Amniotic epithelial cell (primary cell): ENCODE measurements around the gene SPOUT1.
"Not testable (repeated sequence)": the region's sequence is repeated elsewhere in the genome, so short reads cannot be mapped to it uniquely, and the experiment has no call there.

ENCODE experiments used
- DNase-seq: peaks from one replicate; pipeline ENCODE4 v3.0.0-alpha.2; 2010; ENCODE audit warnings: low read depth

SPOUT1 gene

DNA sequence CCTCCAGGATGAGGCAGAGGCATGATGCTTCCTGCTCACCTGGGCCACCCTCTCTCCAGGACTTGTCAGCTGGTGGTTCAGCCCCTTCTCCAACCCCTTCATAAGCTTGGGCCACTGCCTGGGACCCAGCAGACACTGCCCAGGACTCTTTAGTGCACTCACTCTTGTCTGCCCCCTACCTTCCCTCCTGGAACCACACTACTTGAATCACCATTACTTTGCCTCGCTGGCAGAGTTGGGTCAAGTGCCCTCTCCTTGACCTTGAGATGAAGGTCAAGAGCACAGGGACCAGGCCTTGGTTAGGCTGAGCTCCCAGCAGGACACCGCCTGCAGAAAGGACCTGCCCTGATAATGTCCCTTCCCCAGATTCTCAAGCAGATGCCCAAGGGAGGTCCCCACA, 19.8 kb downstream of the SPOUT1 start:
- DNase-seq, result no peak

- DNase-seq, result no peak
Observed at GRCh38 chr9:128809036-128809599, 20.5 kb downstream of the SPOUT1 start.

DNA sequence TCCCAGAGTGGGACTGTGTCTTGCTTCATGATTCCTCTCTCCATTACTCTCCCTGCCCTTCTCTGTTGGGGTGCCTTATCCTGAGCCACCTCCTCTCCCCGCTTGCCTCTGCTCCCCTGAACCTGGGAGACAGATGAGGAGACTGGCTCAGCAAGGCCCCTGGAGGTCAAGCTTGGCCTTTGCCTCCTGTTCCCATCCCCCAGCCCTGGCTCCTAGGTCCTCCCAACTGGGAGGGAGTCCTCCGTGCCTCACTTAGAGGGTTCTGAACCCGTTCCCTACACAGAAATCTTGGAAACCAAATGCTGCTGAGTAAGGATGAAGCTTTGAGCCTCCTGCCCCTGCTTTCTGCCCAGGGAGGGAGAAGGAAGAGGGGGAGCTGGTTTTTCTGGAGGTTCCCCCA, 21.1 kb downstream of the SPOUT1 start:
- no peak for DNase-seq

DNA sequence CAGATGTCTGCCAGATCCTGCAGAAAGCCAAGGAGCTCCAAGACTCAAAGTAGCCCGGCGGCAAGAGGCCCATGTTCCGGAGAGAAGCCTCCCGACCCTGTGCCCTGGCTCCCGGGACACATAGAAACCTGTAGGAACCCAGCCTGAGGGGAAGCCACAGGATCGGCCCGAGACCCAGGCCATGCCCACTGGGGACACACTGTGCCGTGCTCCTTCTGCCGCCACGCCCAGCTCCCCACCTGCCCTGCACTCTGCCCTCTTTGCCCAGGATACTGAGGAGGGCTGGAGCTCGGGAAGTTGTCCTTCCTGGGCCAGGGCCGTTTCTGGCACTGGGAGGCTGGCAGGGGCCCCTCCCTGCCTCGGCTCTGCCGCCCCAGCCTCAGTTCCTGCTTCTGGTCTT, 21.8 kb downstream of the SPOUT1 start:
- DNase-seq, result no peak

GRCh38 chr9:128805661-128806060, 23.9 kb downstream of the SPOUT1 start:
- no peak for DNase-seq

- DNase-seq, result no peak
Observed at GRCh38 chr9:128802482-128802881, 27.1 kb downstream of the SPOUT1 start.

- DNase-seq, result no peak
Observed at GRCh38 chr9:128800061-128800460, 29.5 kb downstream of the SPOUT1 start.

GRCh38 chr9:128798896-128799295, 30.7 kb downstream of the SPOUT1 start:
- DNase-seq, result no peak

- DNase-seq, result not testable (repeated sequence)
Observed at GRCh38 chr9:128794961-128795360, 34.6 kb downstream of the SPOUT1 start.

- no peak for DNase-seq
Observed at GRCh38 chr9:128792978-128793686, 36.5 kb downstream of the SPOUT1 start.

DNA sequence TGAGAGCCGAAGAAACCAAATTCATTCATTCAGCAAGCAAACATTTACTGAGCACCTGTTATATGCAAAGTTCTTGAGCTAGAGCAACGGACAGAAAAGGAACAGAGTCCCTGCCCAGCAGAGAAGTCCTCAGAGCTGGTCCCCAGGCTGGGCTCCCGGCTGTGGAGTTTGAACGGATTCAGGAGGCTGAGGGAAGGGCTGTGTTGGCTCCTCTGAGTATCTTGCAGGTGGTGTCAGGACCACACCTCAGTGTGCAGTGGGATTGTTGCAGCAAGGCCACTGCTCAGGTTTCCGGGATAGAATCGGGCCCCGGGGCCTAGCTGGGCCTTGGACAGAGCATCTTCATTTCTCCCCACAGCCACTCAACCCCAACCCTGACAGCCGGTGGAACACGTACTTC, 37.5 kb downstream of the SPOUT1 start:
- no peak for DNase-seq

GRCh38 chr9:128790536-128790935, 39.1 kb downstream of the SPOUT1 start:
- DNase-seq, result no peak

DNA sequence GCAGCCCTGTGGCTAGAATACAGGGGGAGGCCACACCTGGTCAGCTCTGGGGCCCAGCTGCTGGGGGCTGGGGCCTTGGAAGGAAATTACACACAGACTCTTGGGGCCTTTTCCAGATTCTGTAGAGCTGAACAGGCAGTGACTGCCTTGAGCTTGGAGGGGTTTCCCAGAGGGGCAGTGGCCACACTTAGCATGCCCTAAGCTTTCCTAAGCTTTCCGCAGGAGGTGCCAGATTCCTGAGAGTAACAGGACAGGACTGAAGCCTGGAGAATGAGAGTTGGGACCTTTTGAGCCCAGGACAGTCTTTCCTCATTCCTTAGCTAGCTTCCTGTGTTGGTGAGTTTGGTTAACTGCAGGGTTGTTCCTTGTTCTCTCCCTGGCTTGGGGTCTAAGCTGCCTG, 41.1 kb downstream of the SPOUT1 start:
- no peak for DNase-seq

DNA sequence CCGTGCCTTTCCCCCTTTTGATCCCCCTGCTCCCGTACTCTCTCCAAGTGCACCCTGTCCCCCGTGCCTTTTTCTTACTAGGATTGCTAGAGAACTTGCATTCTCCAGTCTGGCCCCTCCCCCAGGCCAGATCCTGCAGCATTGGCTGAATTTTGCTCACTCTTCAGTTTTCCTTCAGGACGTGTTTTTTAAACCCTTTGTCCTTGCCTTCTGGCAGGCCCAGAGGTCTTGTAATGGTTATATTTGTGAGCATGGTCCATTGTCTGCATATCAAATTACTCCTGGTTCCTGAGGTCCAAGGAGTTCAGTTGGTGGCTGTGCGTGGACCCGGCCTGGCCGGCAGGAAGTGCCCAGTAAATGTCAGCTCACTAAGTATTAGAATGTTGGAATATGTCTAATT, 41.9 kb downstream of the SPOUT1 start:
- DNase-seq, result peak; percentile 9

DNA sequence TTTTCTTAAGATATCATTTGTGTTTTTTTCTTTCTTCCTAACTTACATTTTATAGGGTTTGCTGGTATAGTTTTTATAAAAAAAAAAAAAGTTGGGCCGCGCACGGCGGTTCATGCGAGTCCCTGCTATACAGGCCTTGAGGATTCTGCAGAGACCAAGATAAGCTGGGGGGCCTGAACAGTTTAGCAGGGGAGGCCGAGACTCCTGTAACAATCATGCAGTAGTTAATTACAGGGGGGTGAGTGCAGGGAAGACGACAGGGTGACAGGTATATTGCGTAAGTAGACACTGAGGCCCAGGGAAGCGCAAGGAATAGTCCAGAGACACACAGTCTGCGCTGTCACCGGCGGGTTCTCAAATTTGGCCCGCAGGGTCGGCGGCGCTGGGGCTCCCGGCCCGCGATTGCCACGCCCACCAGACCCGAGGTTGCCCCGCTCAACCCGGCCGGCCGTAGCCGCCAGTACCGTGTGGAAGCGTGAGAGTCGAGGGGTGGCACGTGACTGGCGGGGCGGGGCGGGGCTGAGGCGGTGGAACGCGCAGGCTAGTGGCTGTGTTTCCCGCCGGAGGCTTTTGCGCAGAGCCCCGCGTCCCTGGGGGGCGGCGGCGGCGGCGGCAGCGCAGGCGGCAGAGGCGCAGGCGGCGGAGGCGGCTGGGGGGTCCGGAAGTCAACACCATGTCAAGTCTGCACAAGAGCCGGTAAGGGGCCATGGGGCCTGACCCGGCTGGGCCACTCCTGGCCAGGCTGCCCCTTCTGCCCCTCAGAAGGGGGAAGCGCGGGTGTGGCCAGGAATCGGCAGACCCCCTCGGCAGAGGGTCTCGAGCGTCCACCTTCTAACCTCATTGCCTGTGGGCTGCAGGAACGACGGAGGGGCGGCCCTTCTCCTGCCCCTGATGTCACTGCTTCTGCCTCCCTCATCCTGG, 42.7 kb downstream of the SPOUT1 start, which contains the start of gene TBC1D13:
Gene TBC1D13 (plus strand): TSS at position 573 of the 921 bp plus-strand sequence. CDS start 101 bp downstream, at position 674.
- peak; percentile 64 for DNase-seq

DNA sequence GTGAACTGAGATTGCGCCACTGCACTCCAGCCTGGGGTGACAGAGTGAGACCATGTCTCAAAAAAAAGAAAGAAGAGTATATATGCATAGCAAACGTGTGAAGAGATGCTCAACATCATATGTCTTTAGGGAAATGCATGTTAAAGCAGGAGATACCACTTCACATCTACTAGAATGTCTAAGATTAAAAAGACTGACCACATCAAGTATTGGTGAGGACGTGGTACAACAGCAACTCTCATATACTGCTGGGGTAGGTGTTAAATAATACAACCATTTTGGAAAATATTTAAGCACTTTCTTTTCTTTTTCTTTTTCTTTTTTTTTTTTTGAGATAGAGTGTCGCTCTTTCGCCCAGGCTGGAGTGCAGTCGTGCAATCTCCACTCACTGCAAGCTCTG, 44.2 kb downstream of the SPOUT1 start:
- no peak for DNase-seq

- DNase-seq, result no peak
Observed at GRCh38 chr9:128782669-128783068, 46.9 kb downstream of the SPOUT1 start.

DNA sequence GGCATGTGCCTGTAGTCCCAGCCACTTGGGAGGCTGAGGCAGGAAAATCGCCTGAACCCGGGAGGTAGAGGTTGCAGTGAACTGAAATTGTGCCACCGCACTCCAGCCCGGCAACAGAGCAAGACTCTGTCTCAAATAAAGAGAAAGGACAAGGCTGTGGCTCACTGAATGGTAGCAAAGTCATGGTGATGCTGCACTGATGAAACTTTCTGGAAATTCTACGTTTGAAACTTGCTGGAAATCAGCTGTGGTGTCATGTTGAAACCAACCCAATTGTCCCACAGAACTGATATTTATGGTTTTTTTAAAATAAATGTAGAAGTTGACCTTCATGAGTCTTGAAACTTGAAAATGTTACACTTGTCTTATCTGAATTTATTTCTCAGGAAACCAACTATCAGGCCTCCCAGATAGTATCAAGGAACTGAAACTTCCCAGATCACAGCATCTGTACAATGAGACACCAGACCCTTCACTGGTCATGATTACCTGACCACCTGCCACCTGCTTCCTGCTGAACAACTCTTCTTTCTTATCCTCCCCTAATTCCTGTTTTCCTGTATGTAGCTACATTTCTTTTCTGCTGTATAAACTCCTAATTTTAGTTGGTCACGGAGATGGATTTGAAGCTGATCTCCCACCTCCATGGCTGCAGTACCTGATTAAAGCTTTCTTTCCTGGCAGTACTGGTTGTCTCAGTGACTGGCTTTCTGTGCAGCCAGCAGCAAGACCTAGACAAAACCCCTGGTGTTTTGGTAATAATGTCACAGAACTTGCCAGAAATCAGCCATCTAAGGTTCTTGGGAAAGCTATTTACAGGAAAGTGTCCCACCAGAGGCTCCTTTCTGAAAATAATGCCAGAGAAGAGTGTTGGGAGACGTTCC, 48.2 kb downstream of the SPOUT1 start:
- no peak for DNase-seq

- not testable (repeated sequence) for DNase-seq
Observed at GRCh38 chr9:128780093-128780492, 49.5 kb downstream of the SPOUT1 start.

- no peak for DNase-seq
Observed at GRCh38 chr9:128774804-128775203, 54.8 kb downstream of the SPOUT1 start.

GRCh38 chr9:128773049-128773448, 56.5 kb downstream of the SPOUT1 start:
- no peak for DNase-seq
